GM23338 (cell line): ENCODE data around the gene CTNNA1. TPM values are rescaled to one million over a fixed set of nuclear protein-coding genes. Genes with fewer than 3 reads are reported as not detected.
A peak's percentile ranks its signal among the peaks of the same experiment; 100 is the strongest.
"Not testable (repeated sequence)": the region's sequence is repeated elsewhere in the genome, so short reads cannot be mapped to it uniquely, and the experiment has no call there.

Source experiments
- ATAC-seq: fragments of 200-7000 bp; cut with Tn5 transposase; 3 replicates; pipeline ENCODE4 v1.9.1; 2020
- DNase-seq: peaks from one replicate; pipeline ENCODE4 v3.0.0-alpha.2; 2015; ENCODE audit warnings: low spot score
- H2AFZ ChIP-seq: fragments of 200-600 bp; sonication (generic); 2 replicates; pipeline ENCODE4 v1.8.0; 2016; ENCODE audit warnings: antibody characterized with exemption, mild to moderate bottlenecking, moderate library complexity
- H3F3A ChIP-seq: fragments of 200-600 bp; sonication (generic); replicated peaks from 2 replicates; pipeline ENCODE4 v1.8.0; 2017; ENCODE audit warnings: antibody characterized with exemption, mixed run types, low read depth
- H3K27ac ChIP-seq: fragments of 200-600 bp; sonication (generic); 2 replicates; pipeline ENCODE4 v1.6.1; 2016; ENCODE audit warnings: low read depth
- H3K27me3 ChIP-seq: fragments of 200-600 bp; sonication (generic); 2 replicates; pipeline ENCODE4 v1.8.0; 2016; ENCODE audit warnings: mild to moderate bottlenecking, mixed run types, moderate library complexity; ENCODE audit not compliant: insufficient read depth
- H3K36me3 ChIP-seq: fragments of 200-600 bp; sonication (generic); 2 replicates; pipeline ENCODE4 v1.8.0; 2016; ENCODE audit warnings: mild to moderate bottlenecking; ENCODE audit not compliant: insufficient read depth
- H3K4me1 ChIP-seq: fragments of 200-600 bp; sonication (generic); 2 replicates; pipeline ENCODE4 v1.8.0; 2016; ENCODE audit warnings: mild to moderate bottlenecking, moderate library complexity; ENCODE audit not compliant: insufficient read depth
- H3K4me2 ChIP-seq: fragments of 200-600 bp; sonication (generic); 2 replicates; pipeline ENCODE4 v1.7.1; 2017; ENCODE audit warnings: mixed run types
- H3K4me3 ChIP-seq: fragments of 200-600 bp; sonication (generic); 2 replicates; pipeline ENCODE4 v1.6.1; 2016; ENCODE audit warnings: mixed run types
- H3K79me2 ChIP-seq: fragments of 200-600 bp; sonication (generic); replicated peaks from 2 replicates; pipeline ENCODE4 v1.8.0; 2017; ENCODE audit warnings: mild to moderate bottlenecking; ENCODE audit not compliant: insufficient read depth
- H3K9me2 ChIP-seq: fragments of 200-600 bp; sonication (generic); 2 replicates; pipeline ENCODE4 v1.8.0; 2017; ENCODE audit not compliant: insufficient read depth
- H4K20me1 ChIP-seq: fragments of 200-600 bp; sonication (generic); replicated peaks from 2 replicates; pipeline ENCODE4 v1.8.0; 2017; ENCODE audit warnings: mild to moderate bottlenecking; ENCODE audit not compliant: insufficient read depth
- H3K27ac Mint-ChIP-seq: 2 replicates; pipeline ENCODE4 v1.8.0; 2020; ENCODE audit warnings: inconsistent platforms, mild to moderate bottlenecking, moderate library complexity, mixed read lengths
- H3K27me3 Mint-ChIP-seq: 3 replicates; pipeline ENCODE4 v1.8.0; 2022; ENCODE audit warnings: low read depth, mild to moderate bottlenecking, moderate library complexity, mixed read lengths, inconsistent platforms; ENCODE audit not compliant: insufficient read depth, poor library complexity
- H3K36me3 Mint-ChIP-seq: 3 replicates; pipeline ENCODE4 v1.8.0; 2021; ENCODE audit warnings: low read depth, mild to moderate bottlenecking, inconsistent platforms, moderate library complexity, mixed read lengths
- H3K4me1 Mint-ChIP-seq: 3 replicates; pipeline ENCODE4 v1.8.0; 2020; ENCODE audit warnings: mild to moderate bottlenecking, inconsistent platforms, mixed read lengths
- H3K4me3 Mint-ChIP-seq: 3 replicates; pipeline ENCODE4 v1.8.0; 2021; ENCODE audit warnings: moderate library complexity, mild to moderate bottlenecking, inconsistent platforms, mixed read lengths
- H3K9me3 Mint-ChIP-seq: 3 replicates; pipeline ENCODE4 v1.8.0; 2020; ENCODE audit warnings: moderate library complexity, mild to moderate bottlenecking, inconsistent platforms, mixed read lengths
- CREB1 ChIP-seq: fragments of 250-450 bp; sonication (Bioruptor Pico); IDR thresholded peaks from 2 replicates; pipeline ENCODE4 v1.5.0; 2020; ENCODE audit warnings: low read depth, mild to moderate bottlenecking, moderate library complexity
- EZH2 ChIP-seq: fragments of 200-600 bp; sonication (generic); IDR thresholded peaks from one replicate; pipeline ENCODE4 v1.8.0; 2017; ENCODE audit warnings: antibody characterized with exemption, mild to moderate bottlenecking, low read depth; ENCODE audit not compliant: unreplicated experiment
- EZH2phosphoT487 ChIP-seq: fragments of 200-600 bp; sonication (generic); IDR thresholded peaks from one replicate; pipeline ENCODE4 v1.8.1; 2018; ENCODE audit warnings: antibody characterized with exemption; ENCODE audit not compliant: unreplicated experiment
- JUNB ChIP-seq: IDR thresholded peaks from one replicate; pipeline ENCODE4 v1.6.1; 2016; ENCODE audit warnings: antibody characterized with exemption; ENCODE audit not compliant: unreplicated experiment
- NANOG ChIP-seq: IDR thresholded peaks from 2 replicates; pipeline ENCODE4 v1.6.1; 2016; ENCODE audit warnings: antibody characterized with exemption, borderline replicate concordance
- POLR2AphosphoS5 ChIP-seq: IDR thresholded peaks from 2 replicates; pipeline ENCODE4 v1.6.1; 2016; ENCODE audit warnings: antibody characterized with exemption, low read depth
- STAT1 ChIP-seq: IDR thresholded peaks from one replicate; pipeline ENCODE4 v1.6.1; 2016; ENCODE audit warnings: antibody characterized with exemption; ENCODE audit not compliant: unreplicated experiment
- ZNF114 ChIP-seq: fragments of 250-450 bp; sonication (Bioruptor Pico); IDR thresholded peaks from 2 replicates; pipeline ENCODE4 v1.5.0; 2020; ENCODE audit warnings: mild to moderate bottlenecking, moderate library complexity
- ZNF331 ChIP-seq: fragments of 250-450 bp; sonication (Bioruptor Pico); IDR thresholded peaks from 2 replicates; pipeline ENCODE4 v1.5.0; 2020; ENCODE audit warnings: low read depth, mild to moderate bottlenecking, moderate library complexity
- long read RNA-seq: library from polyadenylated mRNA; unstranded; transcript quantifications from one replicate; pipeline ENCODE4 v2.0.0, GENCODE V29; 2020; ENCODE audit not compliant: unreplicated experiment
- polyA plus RNA-seq: library from polyadenylated mRNA; unstranded; fragments of >200 nt; fragmentation: Nextera tagmentation; extraction: Ambion mirVana; gene quantifications from 2 replicates; pipeline ENCODE4 v1.2.1, GENCODE V29; 2016
- total RNA-seq: library from RNA; depleted of rRNA; stranded (reverse); fragments of >200 nt; shearing (Covaris generic); gene quantifications from 2 replicates; pipeline ENCODE4 v1.2.3, GENCODE V29; 2014; rRNA removed
- TF ChIP-seq, protein P1 (sequence below): IDR thresholded peaks from one replicate; pipeline ENCODE4 v1.6.1; 2018; ENCODE audit warnings: antibody characterized with exemption; ENCODE audit not compliant: unreplicated experiment

The CTNNA1 gene, protein sequence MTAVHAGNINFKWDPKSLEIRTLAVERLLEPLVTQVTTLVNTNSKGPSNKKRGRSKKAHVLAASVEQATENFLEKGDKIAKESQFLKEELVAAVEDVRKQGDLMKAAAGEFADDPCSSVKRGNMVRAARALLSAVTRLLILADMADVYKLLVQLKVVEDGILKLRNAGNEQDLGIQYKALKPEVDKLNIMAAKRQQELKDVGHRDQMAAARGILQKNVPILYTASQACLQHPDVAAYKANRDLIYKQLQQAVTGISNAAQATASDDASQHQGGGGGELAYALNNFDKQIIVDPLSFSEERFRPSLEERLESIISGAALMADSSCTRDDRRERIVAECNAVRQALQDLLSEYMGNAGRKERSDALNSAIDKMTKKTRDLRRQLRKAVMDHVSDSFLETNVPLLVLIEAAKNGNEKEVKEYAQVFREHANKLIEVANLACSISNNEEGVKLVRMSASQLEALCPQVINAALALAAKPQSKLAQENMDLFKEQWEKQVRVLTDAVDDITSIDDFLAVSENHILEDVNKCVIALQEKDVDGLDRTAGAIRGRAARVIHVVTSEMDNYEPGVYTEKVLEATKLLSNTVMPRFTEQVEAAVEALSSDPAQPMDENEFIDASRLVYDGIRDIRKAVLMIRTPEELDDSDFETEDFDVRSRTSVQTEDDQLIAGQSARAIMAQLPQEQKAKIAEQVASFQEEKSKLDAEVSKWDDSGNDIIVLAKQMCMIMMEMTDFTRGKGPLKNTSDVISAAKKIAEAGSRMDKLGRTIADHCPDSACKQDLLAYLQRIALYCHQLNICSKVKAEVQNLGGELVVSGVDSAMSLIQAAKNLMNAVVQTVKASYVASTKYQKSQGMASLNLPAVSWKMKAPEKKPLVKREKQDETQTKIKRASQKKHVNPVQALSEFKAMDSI
- total RNA-seq (292 and 348 TPM in 2 replicates), polyA plus RNA-seq (111 and 116 TPM in 2 replicates)
- long read RNA-seq, transcript CTNNA1-201 (18 exons, 3,756 nt) = major isoform, 46 of 84 reads
- long read RNA-seq, partial matches to known transcripts = 30 of 84 reads
- long read RNA-seq, other reads (novel, unspliced or antisense) = 7 of 84 reads

GRCh38 chr5:138752951-138753793 is at the start of gene CTNNA1:
Gene CTNNA1 (plus strand): TSS chr5:138753425. CDS start chr5:138781925, 28,500 bp downstream.
- peak within 1 kb of the TSS; percentile 88 for H3K4me2 ChIP-seq
- peaks cover 10% of the 10 kb centered on the region; the same call in 1 of the 2 replicates for H3K36me3 ChIP-seq
- H3K79me2 ChIP-seq = peaks cover 45% of the 10 kb centered on the region
- ATAC-seq (peak; percentile 85), DNase-seq (peak; percentile 92)
- TF ChIP-seq ZNF331 (no peak), CREB1 (0 out of 2 replicates have a peak, but pooled peaks have one; percentile 44), POLR2AphosphoS5 (peak; percentile 70)
- peak within 1 kb of the TSS; percentile 91 for H3K4me3 ChIP-seq
- peaks cover 27% of the 10 kb centered on the region for H3K4me1 ChIP-seq
- H3K36me3 Mint-ChIP-seq = peaks cover 35% of the 10 kb centered on the region
- H3K27ac Mint-ChIP-seq = peak within 1 kb of the TSS; percentile 97
- peaks cover 27% of the 10 kb centered on the region for H3K4me1 Mint-ChIP-seq
- H3F3A ChIP-seq = 0 out of 2 replicates have a peak, but pooled peaks cover 10% of the 10 kb centered on the region
- H3K27me3 Mint-ChIP-seq = peaks cover 9% of the 10 kb centered on the region
- H3K27me3 ChIP-seq = no peaks in the 10 kb centered on the region
- H3K9me2 ChIP-seq = no peaks in the 10 kb centered on the region
- H3K27ac ChIP-seq = peak within 1 kb of the TSS; percentile 98
- peaks cover 17% of the 10 kb centered on the region for H4K20me1 ChIP-seq
- H3K4me3 Mint-ChIP-seq = peak within 1 kb of the TSS; percentile 87
- peak within 1 kb of the TSS; percentile 94 for H2AFZ ChIP-seq
- H3K9me3 Mint-ChIP-seq = peaks cover 17% of the 10 kb centered on the region

GRCh38 chr5:138703777-138704176 is 49.4 kb upstream of the CTNNA1 start:
- H3K36me3 Mint-ChIP-seq, H3K4me3 ChIP-seq, H3K27ac Mint-ChIP-seq, H3K79me2 ChIP-seq, H3K4me2 ChIP-seq, H2AFZ ChIP-seq, H3K9me2 ChIP-seq, H3K27me3 ChIP-seq, H3K4me3 Mint-ChIP-seq, H3F3A ChIP-seq, H3K27ac ChIP-seq, ATAC-seq, DNase-seq, H3K9me3 Mint-ChIP-seq, H3K36me3 ChIP-seq, H4K20me1 ChIP-seq: not testable (repeated sequence)
- Mint-ChIP-seq H3K4me1 (peaks cover 35% of the 10 kb centered on the region), H3K27me3 (peaks cover 11% of the 10 kb centered on the region)
- H3K4me1 ChIP-seq = peaks cover 36% of the 10 kb centered on the region

DNA sequence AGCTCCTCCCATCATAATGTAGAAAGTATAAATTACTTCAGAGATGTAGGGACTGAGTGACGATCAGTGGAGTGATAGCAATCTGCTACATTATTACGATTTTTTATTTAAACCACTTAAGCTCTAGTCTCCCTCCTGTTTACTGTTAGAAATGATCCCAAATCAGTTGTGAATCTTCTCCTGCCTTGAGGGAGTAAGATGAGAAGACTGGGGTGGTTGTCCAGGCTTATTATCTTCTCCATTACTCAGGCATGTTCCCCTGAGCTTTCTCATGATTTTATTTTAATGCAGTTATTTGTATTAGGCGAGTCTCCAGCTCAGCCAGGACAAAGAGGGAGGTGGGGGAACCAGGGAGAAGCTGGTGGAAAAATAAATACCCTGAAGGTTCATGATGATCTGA is 48.2 kb upstream of the CTNNA1 start:
- ATAC-seq (no peak), DNase-seq (no peak)
- Mint-ChIP-seq H3K4me3 (no peak overlapping the region), H3K9me3 (no peaks in the 10 kb centered on the region), H3K27me3 (peaks cover 4% of the 10 kb centered on the region), H3K36me3 (no peaks in the 10 kb centered on the region; the same call in 2 of the 3 replicates), H3K27ac (no peak overlapping the region), H3K4me1 (peaks cover 44% of the 10 kb centered on the region)
- Histone ChIP-seq H3K4me2 (no peak overlapping the region), H3K27me3 (no peaks in the 10 kb centered on the region), H3K4me1 (peaks cover 47% of the 10 kb centered on the region), H3K27ac (no peak overlapping the region), H3K9me2 (0 out of 2 replicates have a peak, but pooled peaks cover 4% of the 10 kb centered on the region), H3K36me3 (no peaks in the 10 kb centered on the region), H2AFZ (peak overlapping the region; percentile 52; the same call in 1 of the 2 replicates), H3F3A (no peaks in the 10 kb centered on the region; the same call in 1 of the 2 replicates), H4K20me1 (no peaks in the 10 kb centered on the region), H3K4me3 (no peak overlapping the region), H3K79me2 (no peaks in the 10 kb centered on the region)
- TF ChIP-seq JUNB (no peak), ZNF114 (no peak), EZH2 (no peak), CREB1 (no peak), POLR2AphosphoS5 (no peak), EZH2phosphoT487 (no peak), NANOG (no peak), ZNF331 (no peak), STAT1 (no peak)
- TF ChIP-seq, protein P1, sequence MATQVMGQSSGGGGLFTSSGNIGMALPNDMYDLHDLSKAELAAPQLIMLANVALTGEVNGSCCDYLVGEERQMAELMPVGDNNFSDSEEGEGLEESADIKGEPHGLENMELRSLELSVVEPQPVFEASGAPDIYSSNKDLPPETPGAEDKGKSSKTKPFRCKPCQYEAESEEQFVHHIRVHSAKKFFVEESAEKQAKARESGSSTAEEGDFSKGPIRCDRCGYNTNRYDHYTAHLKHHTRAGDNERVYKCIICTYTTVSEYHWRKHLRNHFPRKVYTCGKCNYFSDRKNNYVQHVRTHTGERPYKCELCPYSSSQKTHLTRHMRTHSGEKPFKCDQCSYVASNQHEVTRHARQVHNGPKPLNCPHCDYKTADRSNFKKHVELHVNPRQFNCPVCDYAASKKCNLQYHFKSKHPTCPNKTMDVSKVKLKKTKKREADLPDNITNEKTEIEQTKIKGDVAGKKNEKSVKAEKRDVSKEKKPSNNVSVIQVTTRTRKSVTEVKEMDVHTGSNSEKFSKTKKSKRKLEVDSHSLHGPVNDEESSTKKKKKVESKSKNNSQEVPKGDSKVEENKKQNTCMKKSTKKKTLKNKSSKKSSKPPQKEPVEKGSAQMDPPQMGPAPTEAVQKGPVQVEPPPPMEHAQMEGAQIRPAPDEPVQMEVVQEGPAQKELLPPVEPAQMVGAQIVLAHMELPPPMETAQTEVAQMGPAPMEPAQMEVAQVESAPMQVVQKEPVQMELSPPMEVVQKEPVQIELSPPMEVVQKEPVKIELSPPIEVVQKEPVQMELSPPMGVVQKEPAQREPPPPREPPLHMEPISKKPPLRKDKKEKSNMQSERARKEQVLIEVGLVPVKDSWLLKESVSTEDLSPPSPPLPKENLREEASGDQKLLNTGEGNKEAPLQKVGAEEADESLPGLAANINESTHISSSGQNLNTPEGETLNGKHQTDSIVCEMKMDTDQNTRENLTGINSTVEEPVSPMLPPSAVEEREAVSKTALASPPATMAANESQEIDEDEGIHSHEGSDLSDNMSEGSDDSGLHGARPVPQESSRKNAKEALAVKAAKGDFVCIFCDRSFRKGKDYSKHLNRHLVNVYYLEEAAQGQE = no peak
